Stimulated activated CD4-positive, alpha-beta T cell treated with anti-CD3 and anti-CD28 coated beads, Interleukin-15, amount 100 ng/mL, for 1 hour (primary cell): ENCODE results near the gene METTL9.
"Not testable (repeated sequence)": the region's sequence is repeated elsewhere in the genome, so short reads cannot be mapped to it uniquely, and the experiment has no call there.

ENCODE experiments used
- DNase-seq, 2 donors: peaks; one replicate each; pipeline ENCODE4 v3.0.0-alpha.2; 2020; ENCODE audit warnings: low read depth in 1 of 2, low spot score in 1 of 2

Gene METTL9

DNA sequence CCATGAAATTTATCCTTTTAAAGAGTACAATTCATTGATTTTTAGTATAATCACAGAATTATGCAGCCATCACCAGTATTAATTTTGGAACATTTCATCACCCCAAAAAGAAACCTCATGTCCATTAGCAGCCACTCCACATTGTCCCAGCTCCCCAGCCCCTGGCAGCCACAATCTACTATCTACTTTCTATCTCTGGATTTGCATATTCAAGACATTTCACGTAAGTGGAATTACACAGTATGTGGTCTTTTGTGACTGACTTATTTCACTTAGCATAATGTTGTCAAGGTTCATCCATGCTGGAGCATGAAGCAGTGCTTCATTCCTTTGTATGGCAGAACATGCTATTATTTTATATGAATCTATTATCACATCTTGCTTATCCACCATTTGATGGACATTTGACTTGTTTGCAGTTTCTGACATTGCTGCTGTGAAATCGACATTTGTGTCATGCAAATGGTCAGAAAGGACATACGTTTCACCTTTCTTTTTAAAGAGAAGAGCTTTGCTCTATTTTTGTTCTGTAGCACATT is 10.7 kb downstream of the METTL9 start:
- no peak for DNase-seq

DNA sequence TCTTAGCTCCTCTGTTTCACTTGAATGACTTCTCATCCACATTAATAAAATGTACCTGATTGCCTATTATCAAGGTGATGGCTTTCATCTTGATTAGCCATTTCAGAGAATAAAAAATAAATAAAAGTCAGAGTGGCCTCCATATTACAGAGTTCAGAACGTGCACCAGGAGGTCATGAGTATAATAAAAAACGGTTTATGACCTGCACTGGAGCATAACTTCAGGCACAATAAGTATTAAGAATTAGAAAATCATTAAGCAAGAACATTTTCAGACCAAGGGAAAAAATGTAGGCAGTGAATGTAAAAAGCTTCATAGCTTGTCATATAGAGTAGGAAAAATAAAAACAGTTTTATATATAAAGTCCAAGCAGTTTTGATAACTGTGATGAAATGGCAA is 11.4 kb downstream of the METTL9 start:
- no peak for DNase-seq

- DNase-seq, result no peak
Observed at GRCh38 chr16:21611198-21611555, 11.8 kb downstream of the METTL9 start.

GRCh38 chr16:21611556-21612384 is 12.4 kb downstream of the METTL9 start:
- DNase-seq, result no peak

DNA sequence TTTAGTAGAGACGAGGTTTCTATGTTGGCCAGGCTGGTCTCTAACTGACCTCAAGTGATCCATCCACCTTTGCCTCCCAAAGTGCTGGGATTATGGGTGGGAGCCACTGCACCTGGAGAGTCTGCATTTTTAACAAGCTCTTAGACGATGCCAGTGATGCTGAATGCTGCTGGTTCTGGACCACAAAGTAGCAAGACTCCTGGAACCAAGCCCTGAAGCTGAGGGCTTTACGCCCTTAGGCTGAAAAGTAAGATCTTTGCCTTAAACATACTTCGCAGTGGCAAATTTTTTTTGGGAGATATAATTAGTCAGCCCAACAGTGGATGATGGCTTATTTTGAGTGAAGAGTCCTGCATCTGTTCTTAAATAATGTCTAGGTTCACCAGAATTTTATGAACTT is 14.0 kb downstream of the METTL9 start:
- no peak for DNase-seq

DNA sequence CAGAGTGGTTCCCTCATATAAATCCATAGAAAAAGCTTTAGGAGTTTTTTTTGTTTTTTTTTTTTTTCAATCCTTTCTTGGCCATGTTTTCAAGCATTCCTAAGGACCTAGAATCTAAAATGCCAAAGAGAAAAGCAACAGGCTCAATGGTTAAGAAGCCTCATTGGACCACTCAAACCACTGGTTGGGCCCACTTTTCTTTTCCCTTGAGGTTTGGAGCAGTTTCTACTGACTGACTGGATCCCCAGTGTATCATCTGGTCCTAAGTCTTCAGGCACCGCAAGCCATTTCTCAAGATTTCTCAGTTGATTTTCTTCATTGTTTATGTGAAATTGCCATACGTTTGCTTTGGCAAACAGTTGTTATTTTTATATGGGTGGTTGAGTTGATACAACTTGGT is 14.4 kb downstream of the METTL9 start:
- no peak for DNase-seq

- no peak for DNase-seq
Observed at GRCh38 chr16:21614896-21615295, 15.5 kb downstream of the METTL9 start.

DNA sequence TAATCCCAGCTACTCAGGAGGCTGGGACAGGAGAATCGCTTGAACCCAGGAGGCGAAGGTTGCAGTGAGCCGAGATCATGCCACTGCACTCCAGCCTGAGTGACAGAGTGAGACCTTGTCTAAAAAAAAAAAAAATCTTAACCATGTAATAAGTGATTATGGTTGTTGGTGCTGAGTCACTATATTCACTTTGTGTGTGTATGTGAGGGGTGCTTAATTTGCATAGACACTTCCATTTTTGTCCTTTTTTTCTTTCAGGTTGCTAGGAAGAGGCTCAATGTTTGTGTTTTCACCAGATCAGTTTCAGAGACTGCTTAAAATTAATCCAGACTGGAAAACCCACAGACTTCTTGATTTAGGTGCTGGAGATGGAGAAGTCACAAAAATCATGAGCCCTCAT is 18.2 kb downstream of the METTL9 start:
- DNase-seq, result no peak

DNA sequence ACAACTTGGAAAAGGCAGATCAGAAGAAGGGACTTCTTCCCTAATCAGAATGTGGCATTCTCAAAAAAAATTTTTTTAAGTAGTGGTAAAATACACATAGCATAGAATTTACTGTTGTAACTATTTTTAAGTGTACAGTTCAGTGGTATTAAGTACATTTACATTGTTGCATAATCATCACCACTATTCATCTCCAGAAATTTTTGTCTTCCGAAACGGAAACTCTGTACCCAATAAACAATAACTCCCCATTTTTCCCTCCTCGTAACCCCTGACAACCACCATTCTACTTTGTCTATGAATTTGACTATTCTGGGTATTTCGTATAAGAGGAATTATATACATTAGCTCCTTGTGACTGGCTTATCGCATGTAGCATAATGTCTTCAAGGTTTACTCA is 18.9 kb downstream of the METTL9 start:
- DNase-seq, result no peak

GRCh38 chr16:21619765-21620425 is 20.5 kb downstream of the METTL9 start:
- no peak for DNase-seq

DNA sequence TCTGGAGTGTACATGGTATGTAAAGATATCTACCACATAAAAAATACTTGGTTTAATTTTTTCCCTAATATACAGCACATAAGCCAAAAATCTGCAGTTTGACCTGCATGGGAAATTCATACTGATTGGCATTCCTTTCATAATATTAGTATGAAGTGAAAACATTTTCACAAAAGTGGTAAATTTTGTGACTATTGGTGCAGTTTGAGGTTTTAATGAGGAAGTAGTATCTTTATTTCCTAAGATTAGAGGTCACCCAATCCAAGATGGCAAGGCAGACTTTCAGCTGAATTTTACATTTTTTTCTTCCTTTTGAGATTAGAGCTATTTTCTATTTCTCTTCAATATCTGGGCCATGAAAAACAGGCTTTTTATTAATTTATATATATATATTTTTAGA is 21.2 kb downstream of the METTL9 start:
- no peak for DNase-seq

DNA sequence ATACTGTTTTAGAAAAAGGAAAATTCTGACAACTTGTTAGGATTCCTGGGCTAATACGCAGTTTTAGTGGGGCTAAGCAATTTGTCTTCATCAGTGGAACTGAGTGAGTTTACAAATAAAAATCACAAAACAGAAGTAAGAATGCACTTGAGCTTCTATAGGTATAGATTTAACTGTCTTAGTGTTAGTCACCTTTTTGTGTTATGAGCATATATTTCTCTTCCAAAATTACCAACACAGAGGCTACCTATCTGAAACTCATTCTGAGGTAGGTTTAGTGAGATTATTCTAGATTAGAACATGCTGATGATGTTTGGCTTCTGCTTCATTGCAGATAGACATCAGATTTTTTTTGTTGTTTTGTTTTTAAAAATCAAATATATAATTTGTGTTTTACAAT is 23.2 kb downstream of the METTL9 start:
- no peak for DNase-seq

DNA sequence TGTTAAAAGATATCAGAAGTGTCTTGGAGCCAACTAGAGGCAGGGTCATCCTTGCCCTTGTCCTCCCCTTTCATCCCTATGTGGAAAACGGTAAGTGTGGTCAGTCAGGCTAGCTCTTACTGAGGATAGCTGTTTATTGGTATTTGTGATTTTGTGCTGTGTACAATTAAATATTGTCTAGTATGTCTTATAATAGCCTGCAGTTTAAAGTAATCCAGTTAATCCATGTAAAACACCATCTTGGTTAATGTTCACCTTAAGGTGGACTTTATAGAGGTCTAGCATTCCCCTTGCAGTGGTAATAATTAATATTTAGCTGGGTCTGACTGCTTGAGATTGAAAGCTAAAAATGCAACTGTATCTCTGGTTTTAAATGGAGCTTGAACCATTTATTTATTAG is 25.6 kb downstream of the METTL9 start:
- no peak for DNase-seq

DNA sequence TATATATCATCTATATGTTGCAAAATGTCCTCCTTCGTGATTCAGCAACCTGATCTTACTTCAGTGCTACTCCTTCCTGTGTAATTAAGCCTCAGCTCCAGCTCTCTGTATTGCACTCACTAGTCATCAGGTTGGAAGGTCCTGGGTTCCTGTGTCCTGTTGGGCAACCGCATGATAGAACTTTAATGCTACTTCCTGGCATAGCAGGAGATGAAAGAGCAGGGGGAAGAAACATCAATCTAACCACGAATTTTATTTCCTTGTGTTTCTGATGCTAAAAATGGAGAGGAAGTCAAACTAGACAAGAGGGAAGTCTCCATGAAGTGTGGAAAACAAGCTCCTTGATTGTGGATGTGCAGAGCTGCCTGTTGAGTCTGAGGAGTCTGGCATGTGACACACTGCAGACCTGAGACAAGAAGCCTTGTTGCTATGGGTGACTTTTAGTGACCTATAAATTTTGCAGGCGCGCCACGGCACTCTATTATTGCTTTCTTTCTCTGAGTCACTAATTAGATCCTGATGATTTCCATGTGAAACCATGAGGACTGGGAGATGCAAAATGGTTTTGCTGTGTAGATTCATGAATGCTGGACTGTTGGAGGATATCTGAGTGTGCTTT is 27.4 kb downstream of the METTL9 start:
- DNase-seq, result no peak

DNA sequence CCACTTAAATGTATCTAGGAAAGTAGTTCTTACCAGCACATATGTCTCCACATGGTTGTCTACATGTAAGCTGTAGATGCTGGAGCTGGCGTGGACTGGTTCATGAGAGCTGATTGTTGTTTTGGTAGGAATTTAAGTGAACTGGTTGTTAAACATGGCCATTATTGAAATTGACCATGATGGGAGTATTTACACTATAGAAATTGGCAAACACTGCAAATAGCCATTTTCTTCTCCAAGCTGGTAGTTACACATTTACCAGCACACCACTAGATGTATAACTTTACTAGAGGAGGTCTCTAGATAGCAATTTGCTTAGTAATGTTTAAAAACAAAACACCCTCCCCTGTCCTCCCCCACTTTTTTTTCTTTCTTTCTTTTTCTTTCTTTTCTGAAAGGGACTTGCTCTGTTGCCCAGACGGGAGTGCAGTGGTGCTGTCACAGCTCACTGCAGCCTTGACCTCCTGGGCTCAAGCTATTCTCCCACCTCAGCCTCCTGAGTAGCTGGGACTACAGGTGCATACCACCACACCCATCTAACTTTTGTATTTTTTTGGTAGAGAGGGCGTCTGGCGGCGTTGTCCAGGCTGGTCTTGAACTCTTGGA is 28.8 kb downstream of the METTL9 start:
- no peak for DNase-seq

DNA sequence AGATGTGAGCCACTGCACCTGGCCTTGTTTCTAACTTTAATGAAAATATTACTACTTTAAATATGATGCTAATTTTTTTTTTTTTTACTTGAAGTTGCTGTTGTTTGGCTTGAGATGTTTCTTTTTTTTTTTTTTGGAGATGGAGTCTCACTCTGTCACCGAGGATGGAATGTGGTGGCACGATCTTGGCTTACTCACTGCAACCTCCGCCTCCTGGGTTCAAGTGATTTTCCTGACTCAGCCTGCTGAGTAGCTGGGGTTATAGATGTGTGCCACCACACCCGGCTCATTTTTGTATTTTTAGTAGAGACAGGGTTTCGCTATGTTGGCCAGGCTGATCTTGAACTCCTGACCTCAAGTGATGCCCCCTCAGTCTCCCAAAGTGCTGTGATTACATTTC is 29.4 kb downstream of the METTL9 start:
- no peak for DNase-seq

DNA sequence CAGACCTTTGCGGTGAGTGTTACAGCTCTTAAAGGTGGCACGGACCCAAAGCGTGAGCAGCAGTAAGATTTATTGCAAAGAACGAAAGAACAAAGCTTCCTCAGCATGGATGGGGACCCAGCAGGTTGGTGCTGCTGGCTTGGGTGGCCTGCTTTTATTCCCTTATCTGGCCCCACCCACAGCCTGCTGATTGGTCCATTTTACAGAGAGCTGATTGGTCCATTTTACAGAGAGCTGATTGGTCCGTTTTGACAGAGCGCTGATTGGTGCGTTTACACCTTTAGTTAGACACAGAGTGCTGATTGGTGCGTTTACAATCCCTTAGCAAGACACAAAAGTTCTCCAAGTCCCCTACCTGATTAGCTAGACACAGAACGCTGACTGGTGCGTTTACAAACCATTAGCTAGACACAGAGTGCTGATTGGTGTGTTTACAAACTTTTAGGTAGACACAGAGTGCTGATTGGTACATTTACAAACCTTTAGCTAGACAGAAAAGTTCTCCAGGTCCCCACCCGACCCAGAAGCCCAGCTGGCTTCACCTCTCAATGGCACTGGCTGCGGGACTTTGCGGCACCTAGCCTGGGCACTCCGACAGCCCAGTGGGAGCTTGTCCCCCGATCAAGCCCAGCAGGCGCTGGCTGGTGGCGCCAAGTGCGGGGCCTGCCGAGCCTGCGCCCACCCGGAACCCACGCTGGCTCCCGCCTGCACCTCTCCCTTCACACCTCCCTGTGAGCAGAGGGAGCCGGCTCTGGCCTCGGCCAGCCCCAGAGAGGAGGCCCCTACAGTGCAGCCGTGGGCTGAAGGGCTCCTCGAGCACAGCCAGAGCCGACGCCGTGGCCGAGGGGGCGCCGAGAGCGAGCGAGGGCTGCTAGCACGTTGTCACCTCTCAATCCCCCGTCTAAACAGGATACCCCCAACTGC is 30.5 kb downstream of the METTL9 start:
- DNase-seq, result not testable (repeated sequence)

GRCh38 chr16:21630866-21631265 is 31.5 kb downstream of the METTL9 start:
- not testable (repeated sequence) for DNase-seq

DNA sequence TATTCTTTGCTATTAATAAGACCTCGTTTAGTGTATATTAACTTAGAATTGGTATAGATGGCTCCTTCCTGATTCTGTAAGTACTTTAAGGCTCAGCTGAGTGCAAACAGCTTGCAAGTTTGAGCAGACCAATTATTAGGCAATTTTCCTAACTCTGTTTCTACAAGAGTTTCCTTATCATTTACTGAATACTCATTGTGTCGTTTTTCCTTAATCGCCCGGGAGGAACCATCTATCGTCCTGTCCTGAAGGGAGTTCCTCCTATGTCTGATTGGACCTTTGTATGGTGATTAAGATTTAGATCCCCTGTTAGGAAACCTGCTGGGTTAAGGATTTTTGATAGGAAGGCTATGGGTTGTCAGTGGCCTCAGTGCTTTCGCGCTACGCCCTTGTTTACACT is 32.0 kb downstream of the METTL9 start:
- not testable (repeated sequence) for DNase-seq

DNA sequence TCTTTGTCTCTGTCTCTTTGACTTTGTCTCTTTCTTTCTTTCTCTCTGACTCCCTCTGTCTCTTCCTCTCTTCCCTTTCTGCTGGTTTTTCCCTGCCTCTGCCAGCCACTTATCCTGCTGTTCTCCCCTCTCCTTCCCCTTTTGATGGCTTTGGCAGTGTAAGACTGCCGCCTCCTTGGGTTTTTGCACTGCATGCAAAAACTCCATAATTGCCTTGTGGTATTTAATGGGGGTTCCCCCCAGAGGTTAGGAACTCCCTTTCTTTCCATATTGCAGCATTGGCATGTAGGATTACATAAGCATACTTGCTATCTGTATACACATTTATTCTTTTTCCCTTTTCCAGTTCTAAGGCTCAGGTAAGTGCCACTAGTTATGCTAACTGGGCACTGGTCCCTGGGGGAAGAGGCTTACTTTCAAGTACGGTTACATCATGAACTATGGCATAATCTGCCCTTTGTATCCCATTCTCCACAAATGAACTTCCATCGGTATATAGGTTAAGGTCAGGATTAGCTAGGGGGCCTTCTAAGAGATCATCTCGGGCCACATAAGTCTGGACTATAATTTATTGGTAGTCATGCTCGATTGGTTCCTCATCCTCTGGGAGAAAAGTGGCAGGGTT is 32.7 kb downstream of the METTL9 start:
- DNase-seq, result not testable (repeated sequence)
